Measurements from ENCODE around the gene HSPA8. TPM values are rescaled to one million over a fixed set of nuclear protein-coding genes. Genes with fewer than 3 reads are reported as not detected.
"Not testable (repeated sequence)": the region's sequence is repeated elsewhere in the genome, so short reads cannot be mapped to it uniquely, and the experiment has no call there.

HSPA8 gene
- total and polyA plus RNA-seq, 8 donors, result 166 to 1,721 (median 845) TPM

DNA sequence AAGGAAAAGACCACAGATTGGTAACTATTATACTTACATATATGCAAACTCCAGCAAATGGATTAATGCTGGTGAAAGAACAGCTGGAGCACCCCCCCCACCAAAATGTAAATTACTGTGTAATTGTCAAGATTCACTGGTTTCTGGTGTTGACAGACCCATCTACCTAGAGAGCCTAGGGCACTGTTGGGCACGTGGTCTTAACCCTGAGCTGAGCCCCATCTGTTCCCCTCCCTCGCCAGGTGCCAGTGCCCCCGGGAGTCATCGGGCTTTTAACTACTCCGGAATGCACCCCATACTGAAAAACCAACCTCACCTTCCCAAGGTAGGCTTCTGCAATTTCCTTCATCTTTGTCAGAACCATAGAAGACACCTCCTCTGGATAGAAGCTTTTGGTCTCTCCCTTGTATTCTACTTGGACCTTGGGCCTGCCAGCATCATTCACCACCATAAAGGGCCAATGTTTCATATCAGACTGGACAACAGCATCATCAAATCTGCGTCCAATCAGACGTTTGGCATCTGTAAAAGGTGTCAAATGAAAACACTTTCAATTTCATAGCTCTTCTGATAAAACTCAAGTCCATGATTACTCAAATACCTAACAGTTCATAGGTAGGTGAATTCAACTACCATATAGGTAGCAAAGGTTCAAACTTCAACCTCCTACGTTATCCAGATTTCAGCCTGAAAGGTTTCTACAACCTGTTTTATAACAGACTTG, 1.5 kb downstream of the HSPA8 start:
- ATAC-seq (no peak), FAIRE-seq (no peak), DNase-seq (no peak)
- TF ChIP-seq, protein P1, sequence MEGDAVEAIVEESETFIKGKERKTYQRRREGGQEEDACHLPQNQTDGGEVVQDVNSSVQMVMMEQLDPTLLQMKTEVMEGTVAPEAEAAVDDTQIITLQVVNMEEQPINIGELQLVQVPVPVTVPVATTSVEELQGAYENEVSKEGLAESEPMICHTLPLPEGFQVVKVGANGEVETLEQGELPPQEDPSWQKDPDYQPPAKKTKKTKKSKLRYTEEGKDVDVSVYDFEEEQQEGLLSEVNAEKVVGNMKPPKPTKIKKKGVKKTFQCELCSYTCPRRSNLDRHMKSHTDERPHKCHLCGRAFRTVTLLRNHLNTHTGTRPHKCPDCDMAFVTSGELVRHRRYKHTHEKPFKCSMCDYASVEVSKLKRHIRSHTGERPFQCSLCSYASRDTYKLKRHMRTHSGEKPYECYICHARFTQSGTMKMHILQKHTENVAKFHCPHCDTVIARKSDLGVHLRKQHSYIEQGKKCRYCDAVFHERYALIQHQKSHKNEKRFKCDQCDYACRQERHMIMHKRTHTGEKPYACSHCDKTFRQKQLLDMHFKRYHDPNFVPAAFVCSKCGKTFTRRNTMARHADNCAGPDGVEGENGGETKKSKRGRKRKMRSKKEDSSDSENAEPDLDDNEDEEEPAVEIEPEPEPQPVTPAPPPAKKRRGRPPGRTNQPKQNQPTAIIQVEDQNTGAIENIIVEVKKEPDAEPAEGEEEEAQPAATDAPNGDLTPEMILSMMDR (IDR thresholded peaks at IDR 0.05), result no peak
- Histone ChIP-seq H3K9me3 (no peaks in the 10 kb centered on the region), H3K27me3 (no peaks in the 10 kb centered on the region), H3K4me3 (peak overlapping the region; percentile 58 to 89 (median 76)), H3K4me1 (peaks cover 23 to 44% (median 35%) of the 10 kb centered on the region in 3 donors), H3K36me3 (peaks cover 24 to 45% (median 25%) of the 10 kb centered on the region in 3 donors), H3K27ac (peak overlapping the region in 2 of 4 donors; percentile 100)
- intact Hi-C loops (cut with DNase I), result no loop called here
- WGBS, 2 donors, result 0 to 2% methylated on average over 8 of the region's 8 CpGs

DNA sequence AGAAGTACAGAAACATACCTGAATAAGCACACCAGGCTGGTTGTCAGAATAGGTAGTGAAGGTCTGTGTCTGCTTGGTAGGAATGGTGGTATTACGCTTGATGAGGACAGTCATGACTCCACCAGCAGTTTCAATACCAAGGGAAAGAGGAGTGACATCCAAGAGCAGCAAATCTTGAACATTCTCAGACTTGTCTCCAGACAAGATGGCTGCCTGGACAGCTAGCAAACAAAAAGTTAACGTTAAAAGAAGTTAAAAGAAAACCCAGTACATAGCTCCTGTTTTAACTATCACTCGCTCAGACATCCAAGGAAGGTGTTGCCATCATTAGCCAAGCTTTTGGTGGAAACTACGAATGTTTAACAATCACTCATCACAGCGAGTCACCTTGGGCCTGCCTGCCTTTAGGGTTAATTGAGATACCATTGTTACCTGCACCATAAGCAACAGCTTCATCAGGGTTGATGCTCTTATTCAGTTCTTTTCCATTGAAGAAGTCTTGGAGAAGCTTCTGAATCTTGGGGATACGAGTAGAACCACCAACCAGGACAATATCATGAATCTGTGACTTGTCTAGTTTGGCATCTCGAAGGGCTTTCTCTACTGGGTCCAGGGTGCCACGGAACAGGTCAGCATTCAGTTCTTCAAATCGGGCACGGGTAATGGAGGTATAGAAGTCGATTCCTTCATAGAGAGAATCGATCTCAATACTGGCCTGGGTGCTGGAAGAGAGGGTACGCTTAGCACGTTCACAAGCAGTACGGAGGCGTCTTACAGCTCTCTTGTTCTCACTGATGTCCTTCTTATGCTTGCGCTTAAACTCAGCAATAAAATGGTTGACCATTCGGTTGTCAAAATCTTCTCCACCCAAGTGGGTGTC, 2.7 kb downstream of the HSPA8 start:
- FAIRE-seq, result not testable (repeated sequence)
- H3K4me1 ChIP-seq, result peaks cover 20 to 37% (median 31%) of the 10 kb centered on the region in 3 donors

DNA sequence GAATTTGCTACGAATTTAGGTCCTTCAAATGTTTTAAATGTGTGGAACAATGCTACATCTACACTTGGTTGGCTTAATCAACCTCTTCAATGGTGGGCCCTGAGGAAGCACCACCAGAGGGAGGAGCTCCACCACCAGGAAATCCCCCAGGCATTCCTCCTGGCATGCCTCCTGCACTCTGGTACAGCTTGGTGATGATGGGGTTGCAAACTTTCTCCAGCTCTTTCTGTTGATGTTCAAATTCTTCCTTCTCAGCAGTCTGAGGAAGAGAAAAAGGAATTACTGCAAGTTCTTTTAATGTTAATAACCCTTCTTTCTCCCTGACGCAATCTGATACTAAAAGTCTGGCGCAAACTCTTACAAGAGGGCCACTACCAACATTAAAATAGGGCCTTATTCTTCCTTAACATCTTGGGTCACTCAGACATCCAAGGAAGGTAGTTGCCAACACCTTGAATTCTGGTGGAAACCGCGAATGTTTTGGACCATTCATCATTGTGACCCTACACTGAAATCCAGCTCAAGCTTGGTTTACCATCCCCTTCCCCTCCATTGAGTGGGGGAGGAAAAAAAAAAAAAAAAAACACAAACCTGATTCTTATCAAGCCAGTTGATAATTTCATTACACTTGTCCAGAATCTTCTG, 4.2 kb downstream of the HSPA8 start:
- FAIRE-seq (no peak), ATAC-seq (no peak), DNase-seq (no peak)
- WGBS, 2 donors, result 47 to 64% methylated on average over 5 of the region's 5 CpGs
- intact Hi-C loops (cut with DNase I), result no loop called here
- TF ChIP-seq, protein P1 (IDR thresholded peaks at IDR 0.05), result no peak
- Histone ChIP-seq H3K27me3 (no peaks in the 10 kb centered on the region), H3K4me3 (peak overlapping the region in 1 of 4 donors; percentile 73), H3K36me3 (peaks cover 24 to 45% (median 30%) of the 10 kb centered on the region in 3 donors), H3K27ac (no peak overlapping the region), H3K9me3 (no peaks in the 10 kb centered on the region), H3K4me1 (peaks cover 18 to 34% (median 22%) of the 10 kb centered on the region in 3 donors)

More for the DNA sequence above, 2.7 kb downstream of the HSPA8 start:
- H3K27ac ChIP-seq; DNase-seq; intact Hi-C loops (cut with DNase I); H3K27me3 ChIP-seq; H3K9me3 ChIP-seq; ATAC-seq: not testable (repeated sequence)
- WGBS, 2 donors, result 15 to 25% methylated on average over 18 of the region's 18 CpGs
- Histone ChIP-seq H3K36me3 (peaks cover 24 to 45% (median 25%) of the 10 kb centered on the region in 3 donors), H3K4me3 (peak overlapping the region; percentile 58 to 89 (median 76))

DNA sequence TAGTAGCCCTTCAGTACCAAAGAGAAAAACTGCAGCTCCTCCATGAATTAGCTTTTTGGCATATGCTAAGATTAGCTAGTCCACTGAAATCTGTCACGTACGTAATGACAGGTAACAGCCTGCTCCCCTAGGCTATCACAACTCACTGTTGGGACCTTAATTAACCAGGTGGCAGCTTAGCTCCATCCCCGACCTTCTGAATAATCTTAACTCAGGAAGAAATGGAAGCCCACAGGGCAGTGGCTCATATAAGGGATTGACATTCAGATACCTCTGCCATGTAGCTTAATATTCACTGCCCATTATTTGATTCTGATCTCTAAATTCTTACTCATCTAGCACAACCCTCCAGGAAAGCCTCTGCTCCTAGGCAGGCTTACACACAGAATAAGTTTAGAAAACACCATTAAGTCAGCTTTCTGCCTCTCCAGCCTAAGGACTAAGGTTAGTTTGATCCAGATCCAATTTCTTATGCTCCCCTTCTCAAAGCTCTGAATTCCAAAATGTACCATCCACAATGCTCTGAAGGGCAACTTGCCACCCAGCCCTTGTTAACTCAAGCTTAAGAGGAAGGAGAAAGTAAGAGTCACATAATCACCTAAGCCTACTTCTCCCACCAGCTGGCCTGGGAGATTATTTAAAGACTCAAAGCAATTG, 5.0 kb downstream of the HSPA8 start:
- no peak for FAIRE-seq

More for the DNA sequence above, 5.0 kb downstream of the HSPA8 start:
- TF ChIP-seq, protein P1 (IDR thresholded peaks at IDR 0.05), result no peak
- no peak overlapping the region for H3K27ac ChIP-seq
- H3K4me1 ChIP-seq, result peaks cover 18 to 34% (median 22%) of the 10 kb centered on the region in 3 donors
- peaks cover 24 to 45% (median 30%) of the 10 kb centered on the region in 3 donors for H3K36me3 ChIP-seq
- no peak overlapping the region for H3K4me3 ChIP-seq
- no peaks in the 10 kb centered on the region for H3K27me3 ChIP-seq
- DNase-seq, result no peak
- ATAC-seq, result no peak
- H3K9me3 ChIP-seq, result no peaks in the 10 kb centered on the region
- WGBS, 2 donors, result 35 to 39% methylated on average over 3 of the region's 3 CpGs
- intact Hi-C loops (cut with DNase I), result no loop called here
